Measurements from ENCODE around the gene XG.

The XG gene

GRCh38 chrX:2823795-2824386, 72.1 kb downstream of the XG start:
- no peak for FAIRE-seq

- FAIRE-seq: no peak
Observed at GRCh38 chrX:2824886-2825285, 73.0 kb downstream of the XG start.

- FAIRE-seq: no peak
Observed at GRCh38 chrX:2828344-2828958, 76.6 kb downstream of the XG start, which contains the start of gene GYG2. Gene GYG2 (plus strand): TSS chrX:2828930. CDS start chrX:2830189, 1,259 bp downstream.

- FAIRE-seq: no peak
Observed at GRCh38 chrX:2828959-2829411, 77.1 kb downstream of the XG start.

- FAIRE-seq: no peak
Observed at GRCh38 chrX:2829469-2830246, 77.8 kb downstream of the XG start.

GRCh38 chrX:2831471-2832228, 79.8 kb downstream of the XG start:
- no peak for FAIRE-seq

- FAIRE-seq: no peak
Observed at GRCh38 chrX:2837961-2838360, 86.1 kb downstream of the XG start.

- FAIRE-seq: no peak
Observed at GRCh38 chrX:2840961-2841360, 89.1 kb downstream of the XG start.

- no peak for FAIRE-seq
Observed at GRCh38 chrX:2841537-2841936, 89.7 kb downstream of the XG start.

GRCh38 chrX:2846992-2847391, 95.2 kb downstream of the XG start:
- FAIRE-seq: no peak

GRCh38 chrX:2848871-2849301, 97.0 kb downstream of the XG start:
- no peak for FAIRE-seq

- FAIRE-seq: no peak
Observed at GRCh38 chrX:2854918-2855317, 103.1 kb downstream of the XG start.

GRCh38 chrX:2855761-2856160, 103.9 kb downstream of the XG start:
- no peak for FAIRE-seq

- FAIRE-seq: no peak
Observed at GRCh38 chrX:2857566-2857965, 105.7 kb downstream of the XG start.

- FAIRE-seq: no peak
Observed at GRCh38 chrX:2859197-2859797, 107.5 kb downstream of the XG start.

GRCh38 chrX:2862404-2862803, 110.6 kb downstream of the XG start:
- no peak for FAIRE-seq

GRCh38 chrX:2863646-2864045, 111.8 kb downstream of the XG start:
- no peak for FAIRE-seq
